A549 (cell line): ENCODE measurements around the gene C2orf68.

Experiments
- ATOH8 ChIP-seq: fragments of 250-450 bp; sonication (Bioruptor Pico); IDR thresholded peaks from 2 replicates; pipeline ENCODE4 v1.5.0; 2020; ENCODE audit warnings: low read depth, mild to moderate bottlenecking, moderate library complexity
- MAZ ChIP-seq: fragments of 150-350 bp; IDR thresholded peaks from 2 replicates; pipeline ENCODE4 v1.6.1; 2014; ENCODE audit warnings: antibody characterized with exemption, low read depth, low read length, borderline replicate concordance
- MYC ChIP-seq: IDR thresholded peaks from 2 replicates; pipeline ENCODE4 v1.6.1; 2012; ENCODE audit warnings: mild to moderate bottlenecking, inconsistent platforms, low read length, improper control_type of control experiment, borderline replicate concordance
- POLR2A ChIP-seq: IDR thresholded peaks from 2 replicates; pipeline ENCODE4 v1.6.1; 2012; ENCODE audit warnings: mild to moderate bottlenecking, low read length
- RAD21 ChIP-seq, 2 experiments: fragments of >200 bp in 1 of 2; sonication (Bioruptor Twin) in 1 of 2; formaldehyde crosslinking in 1 of 2; IDR thresholded peaks in 1 of 2; conservative IDR thresholded peaks in 1 of 2; 2 replicates in 1 of 2; 3 replicates in 1 of 2; pipeline ENCODE4 v1.6.1; 2012 to 2018; ENCODE audit warnings: inconsistent platforms in 1 of 2
- REST ChIP-seq: fragments of 200-600 bp; sonication (generic); IDR thresholded peaks from 2 replicates; pipeline ENCODE4 v1.6.1; 2016; ENCODE audit warnings: antibody characterized with exemption, mild to moderate bottlenecking, moderate library complexity
- RFX5 ChIP-seq: fragments of 450-650 bp; IDR thresholded peaks from 2 replicates; pipeline ENCODE4 v1.7.1; 2014; ENCODE audit warnings: antibody characterized with exemption, mild to moderate bottlenecking, moderate library complexity
- TF ChIP-seq, protein P1 (sequence below): fragments of >200 bp; sonication (Bioruptor Twin); formaldehyde crosslinking; IDR thresholded peaks from 3 replicates; pipeline ENCODE4 v1.5.1; 2016
- TF ChIP-seq, protein P2 (sequence below): fragments of 150-350 bp; IDR thresholded peaks from 2 replicates; pipeline ENCODE4 v1.6.1; 2014; ENCODE audit warnings: low read depth, mild to moderate bottlenecking, low read length

DNA sequence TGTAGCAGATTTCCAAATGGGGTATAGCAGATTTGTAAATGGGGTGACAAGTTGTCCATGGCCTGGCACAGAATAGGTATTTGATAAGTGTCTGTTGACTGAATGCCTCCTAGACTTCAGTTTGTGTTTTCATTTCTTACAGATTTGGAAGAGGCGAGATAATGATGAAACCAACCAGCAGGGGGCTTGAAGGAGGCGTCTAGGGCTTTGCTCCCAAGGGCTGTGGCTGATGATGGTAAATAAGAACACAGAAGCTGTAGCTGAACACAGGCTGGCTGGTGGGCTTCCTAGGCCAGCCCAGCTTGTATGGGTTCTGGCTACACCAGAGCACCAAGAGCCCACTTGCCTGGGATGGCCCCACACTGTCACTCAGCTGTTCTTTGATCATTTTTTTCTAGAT lies 36.8 kb upstream of the C2orf68 start:
- TF ChIP-seq POLR2A (no peak), RAD21 (conservative IDR thresholded peaks at IDR 0.05 in 1 of 2, IDR thresholded peaks at IDR 0.05 in 1 of 2) (peak; percentile 63 to 67), ATOH8 (CRISPR knock-in tag) (no peak), MAZ (no peak), RFX5 (no peak), REST (no peak), MYC (no peak)
- TF ChIP-seq, protein P1, sequence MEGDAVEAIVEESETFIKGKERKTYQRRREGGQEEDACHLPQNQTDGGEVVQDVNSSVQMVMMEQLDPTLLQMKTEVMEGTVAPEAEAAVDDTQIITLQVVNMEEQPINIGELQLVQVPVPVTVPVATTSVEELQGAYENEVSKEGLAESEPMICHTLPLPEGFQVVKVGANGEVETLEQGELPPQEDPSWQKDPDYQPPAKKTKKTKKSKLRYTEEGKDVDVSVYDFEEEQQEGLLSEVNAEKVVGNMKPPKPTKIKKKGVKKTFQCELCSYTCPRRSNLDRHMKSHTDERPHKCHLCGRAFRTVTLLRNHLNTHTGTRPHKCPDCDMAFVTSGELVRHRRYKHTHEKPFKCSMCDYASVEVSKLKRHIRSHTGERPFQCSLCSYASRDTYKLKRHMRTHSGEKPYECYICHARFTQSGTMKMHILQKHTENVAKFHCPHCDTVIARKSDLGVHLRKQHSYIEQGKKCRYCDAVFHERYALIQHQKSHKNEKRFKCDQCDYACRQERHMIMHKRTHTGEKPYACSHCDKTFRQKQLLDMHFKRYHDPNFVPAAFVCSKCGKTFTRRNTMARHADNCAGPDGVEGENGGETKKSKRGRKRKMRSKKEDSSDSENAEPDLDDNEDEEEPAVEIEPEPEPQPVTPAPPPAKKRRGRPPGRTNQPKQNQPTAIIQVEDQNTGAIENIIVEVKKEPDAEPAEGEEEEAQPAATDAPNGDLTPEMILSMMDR: peak; percentile 71
- TF ChIP-seq, protein P2, sequence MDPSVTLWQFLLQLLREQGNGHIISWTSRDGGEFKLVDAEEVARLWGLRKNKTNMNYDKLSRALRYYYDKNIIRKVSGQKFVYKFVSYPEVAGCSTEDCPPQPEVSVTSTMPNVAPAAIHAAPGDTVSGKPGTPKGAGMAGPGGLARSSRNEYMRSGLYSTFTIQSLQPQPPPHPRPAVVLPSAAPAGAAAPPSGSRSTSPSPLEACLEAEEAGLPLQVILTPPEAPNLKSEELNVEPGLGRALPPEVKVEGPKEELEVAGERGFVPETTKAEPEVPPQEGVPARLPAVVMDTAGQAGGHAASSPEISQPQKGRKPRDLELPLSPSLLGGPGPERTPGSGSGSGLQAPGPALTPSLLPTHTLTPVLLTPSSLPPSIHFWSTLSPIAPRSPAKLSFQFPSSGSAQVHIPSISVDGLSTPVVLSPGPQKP: no peak
